ENCODE data around the gene TTC21B.

The TTC21B gene

DNA sequence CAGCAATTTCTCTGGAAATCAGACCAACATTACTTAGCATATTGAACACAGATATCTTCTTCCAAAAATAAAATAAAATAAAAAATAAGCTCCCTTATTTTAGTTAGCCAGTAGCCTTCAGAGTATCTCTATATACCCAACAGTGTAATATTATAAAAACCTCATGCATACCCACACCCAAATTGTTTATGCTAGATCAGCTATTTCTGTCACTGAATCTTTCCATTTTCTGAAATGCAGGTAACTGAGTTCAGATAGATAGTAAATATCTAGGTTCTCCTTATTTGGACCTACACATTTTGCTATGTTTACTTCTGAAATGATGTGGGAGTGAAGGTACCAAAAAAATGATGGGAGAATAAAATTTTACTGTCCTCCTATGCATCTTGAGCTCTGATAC is 39.9 kb downstream of the TTC21B start:
- H3K36me3 ChIP-seq (ENCODE audit: control insufficient read depth, insufficient read depth, low read length) = no peaks in the 10 kb centered on the region

DNA sequence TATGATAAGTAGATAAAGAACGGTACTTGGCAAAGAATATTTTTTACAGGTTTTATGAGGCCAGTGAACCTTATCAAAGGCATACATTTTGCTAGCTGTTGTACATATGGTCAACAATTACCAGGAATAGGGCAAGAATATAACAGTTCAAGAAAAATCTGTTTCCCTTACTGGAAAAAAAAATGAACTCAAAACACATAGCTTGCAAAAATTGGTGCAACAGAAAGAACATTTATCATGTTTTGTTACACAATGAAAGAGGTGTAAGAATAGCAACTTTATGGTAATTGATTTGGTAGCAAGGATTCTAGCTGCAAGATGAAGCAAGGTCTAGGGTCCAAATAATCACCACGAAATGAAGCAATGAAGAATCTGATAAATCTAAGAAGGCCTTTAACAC is 41.6 kb downstream of the TTC21B start:
- Histone ChIP-seq H3K79me2 (ENCODE audit: control insufficient read depth, insufficient read depth, low read length) (no peaks in the 10 kb centered on the region), H4K8ac (ENCODE audit: low read depth, low read length) (no peak overlapping the region), H2BK120ac (ENCODE audit: low read depth, low read length) (no peak overlapping the region), H4K5ac (ENCODE audit: low read length) (no peak overlapping the region), H3K4me2 (ENCODE audit: low read length) (no peak overlapping the region), H3K27me3 (ENCODE audit: insufficient read depth, low read length, poor library complexity) (no peaks in the 10 kb centered on the region), H2BK5ac (ENCODE audit: low read length) (no peak overlapping the region), H3K79me1 (ENCODE audit: low read length) (no peaks in the 10 kb centered on the region), H2AK5ac (ENCODE audit: low read length) (no peak overlapping the region), H3K4me1 (ENCODE audit: control insufficient read depth, low read depth, low read length) (no peaks in the 10 kb centered on the region), H2BK15ac (replicated peaks; ENCODE audit: low read depth) (no peak overlapping the region), H3K36me3 (ENCODE audit: control insufficient read depth, insufficient read depth, low read length) (no peaks in the 10 kb centered on the region), H3K56ac (ENCODE audit: low read length) (no peak overlapping the region), H3K18ac (ENCODE audit: low read length) (no peak overlapping the region), H3K4ac (ENCODE audit: low read depth, low read length) (no peak overlapping the region), H3K23ac (ENCODE audit: low read length) (no peak overlapping the region), H3K9ac (ENCODE audit: low read length) (no peak overlapping the region), H3K4me3 (ENCODE audit: low read length) (no peak overlapping the region), H3K27ac (ENCODE audit: low read depth, low read length) (no peak overlapping the region)
- no peak for DNase-seq
- no CpG with 5 or more reads among the region's 2 CpGs for WGBS (ENCODE audit: extremely low coverage, insufficient coverage, low lambda C conversion rate)

More for the DNA sequence above, 39.9 kb downstream of the TTC21B start:
- DNase-seq = no peak
- no peaks in the 10 kb centered on the region for H3K79me1 ChIP-seq (ENCODE audit: low read length)
- no peaks in the 10 kb centered on the region for H3K27me3 ChIP-seq (ENCODE audit: insufficient read depth, low read length, poor library complexity)
- no peak overlapping the region for H3K23ac ChIP-seq (ENCODE audit: low read length)
- no peak overlapping the region for H3K27ac ChIP-seq (ENCODE audit: low read depth, low read length)
- no peak overlapping the region for H3K9ac ChIP-seq (ENCODE audit: low read length)
- no peak overlapping the region for H2BK15ac ChIP-seq (replicated peaks; ENCODE audit: low read depth)
- no peaks in the 10 kb centered on the region for H3K4me1 ChIP-seq (ENCODE audit: control insufficient read depth, low read depth, low read length)
- H2BK5ac ChIP-seq (ENCODE audit: low read length) = no peak overlapping the region
- no peak overlapping the region for H2AK5ac ChIP-seq (ENCODE audit: low read length)
- H4K8ac ChIP-seq (ENCODE audit: low read depth, low read length) = no peak overlapping the region
- H3K4me3 ChIP-seq (ENCODE audit: low read length) = no peak overlapping the region
- H3K79me2 ChIP-seq (ENCODE audit: control insufficient read depth, insufficient read depth, low read length) = no peaks in the 10 kb centered on the region
- H3K4me2 ChIP-seq (ENCODE audit: low read length) = no peak overlapping the region
- H3K4ac ChIP-seq (ENCODE audit: low read depth, low read length) = no peak overlapping the region
- H4K5ac ChIP-seq (ENCODE audit: low read length) = no peak overlapping the region
- H3K18ac ChIP-seq (ENCODE audit: low read length) = no peak overlapping the region
- no peak overlapping the region for H2BK120ac ChIP-seq (ENCODE audit: low read depth, low read length)
- H3K56ac ChIP-seq (ENCODE audit: low read length) = no peak overlapping the region

DNA sequence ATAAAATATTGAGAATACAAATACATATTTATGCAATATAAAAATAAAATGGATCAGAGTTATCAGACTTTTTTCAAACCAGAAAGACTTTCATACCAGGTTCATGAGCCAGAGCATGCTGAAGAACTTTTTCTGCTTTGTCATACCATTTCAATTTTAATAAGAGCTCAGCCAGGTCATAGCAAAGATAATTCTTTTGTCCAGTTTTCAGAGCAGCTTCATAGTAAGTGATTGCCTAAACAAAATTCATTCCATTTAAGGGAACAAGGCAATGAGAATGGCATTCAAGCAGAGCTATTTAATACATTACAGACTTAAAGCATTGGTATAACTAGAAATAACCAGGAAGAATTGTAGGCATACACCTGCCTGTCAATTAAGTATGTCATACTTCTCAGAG is 42.3 kb downstream of the TTC21B start:
- no peak overlapping the region for H2BK15ac ChIP-seq (replicated peaks; ENCODE audit: low read depth)
- H2BK5ac ChIP-seq (ENCODE audit: low read length) = no peak overlapping the region
- no peak for DNase-seq
- no peak overlapping the region for H3K4me3 ChIP-seq (ENCODE audit: low read length)
- H3K36me3 ChIP-seq (ENCODE audit: control insufficient read depth, insufficient read depth, low read length) = no peaks in the 10 kb centered on the region
- H2AK5ac ChIP-seq (ENCODE audit: low read length) = no peak overlapping the region
- no peak overlapping the region for H3K4ac ChIP-seq (ENCODE audit: low read depth, low read length)
- no peak overlapping the region for H3K23ac ChIP-seq (ENCODE audit: low read length)
- H3K27ac ChIP-seq (ENCODE audit: low read depth, low read length) = no peak overlapping the region
- no peak overlapping the region for H3K9ac ChIP-seq (ENCODE audit: low read length)
- no peak overlapping the region for H4K5ac ChIP-seq (ENCODE audit: low read length)
- no peak overlapping the region for H3K4me2 ChIP-seq (ENCODE audit: low read length)
- no peak overlapping the region for H2BK120ac ChIP-seq (ENCODE audit: low read depth, low read length)
- H3K79me2 ChIP-seq (ENCODE audit: control insufficient read depth, insufficient read depth, low read length) = no peaks in the 10 kb centered on the region
- no peak overlapping the region for H3K56ac ChIP-seq (ENCODE audit: low read length)
- H3K18ac ChIP-seq (ENCODE audit: low read length) = no peak overlapping the region
- H3K79me1 ChIP-seq (ENCODE audit: low read length) = no peaks in the 10 kb centered on the region
- H4K8ac ChIP-seq (ENCODE audit: low read depth, low read length) = no peak overlapping the region
- no peaks in the 10 kb centered on the region for H3K27me3 ChIP-seq (ENCODE audit: insufficient read depth, low read length, poor library complexity)
- no peaks in the 10 kb centered on the region for H3K4me1 ChIP-seq (ENCODE audit: control insufficient read depth, low read depth, low read length)

DNA sequence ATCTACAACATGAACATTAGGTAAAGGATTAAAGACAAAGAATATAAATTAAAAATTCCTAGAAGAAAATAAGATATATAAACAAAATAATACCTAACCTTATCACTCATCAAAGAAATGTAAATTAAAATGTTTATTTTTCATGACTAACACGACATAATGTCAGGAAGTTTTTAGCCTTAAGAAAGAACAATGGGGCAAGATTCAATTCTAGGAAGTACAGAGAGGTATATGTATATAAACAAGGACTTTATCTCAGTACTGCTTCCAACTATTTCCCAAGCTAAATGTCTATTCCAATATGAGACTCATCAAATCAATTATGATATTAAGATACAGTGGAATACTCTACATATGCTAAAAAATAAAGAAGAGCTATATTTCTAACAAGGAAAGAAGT is 44.1 kb downstream of the TTC21B start:
- WGBS (ENCODE audit: extremely low coverage, insufficient coverage, low lambda C conversion rate) = no CpG with 5 or more reads among the region's 1 CpG
- H2BK5ac ChIP-seq (ENCODE audit: low read length) = no peak overlapping the region
- no peaks in the 10 kb centered on the region for H3K79me1 ChIP-seq (ENCODE audit: low read length)
- no peak for DNase-seq
- no peaks in the 10 kb centered on the region for H3K27me3 ChIP-seq (ENCODE audit: insufficient read depth, low read length, poor library complexity)
- H3K9ac ChIP-seq (ENCODE audit: low read length) = no peak overlapping the region
- H3K18ac ChIP-seq (ENCODE audit: low read length) = no peak overlapping the region
- no peak overlapping the region for H3K4me2 ChIP-seq (ENCODE audit: low read length)
- H3K36me3 ChIP-seq (ENCODE audit: control insufficient read depth, insufficient read depth, low read length) = no peaks in the 10 kb centered on the region
- H3K4me3 ChIP-seq (ENCODE audit: low read length) = no peak overlapping the region
- H3K27ac ChIP-seq (ENCODE audit: low read depth, low read length) = no peak overlapping the region
- H3K4me1 ChIP-seq (ENCODE audit: control insufficient read depth, low read depth, low read length) = no peaks in the 10 kb centered on the region
- H4K8ac ChIP-seq (ENCODE audit: low read depth, low read length) = no peak overlapping the region
- H2BK120ac ChIP-seq (ENCODE audit: low read depth, low read length) = no peak overlapping the region
- no peak overlapping the region for H3K56ac ChIP-seq (ENCODE audit: low read length)
- H3K4ac ChIP-seq (ENCODE audit: low read depth, low read length) = no peak overlapping the region
- no peak overlapping the region for H2AK5ac ChIP-seq (ENCODE audit: low read length)
- no peak overlapping the region for H4K5ac ChIP-seq (ENCODE audit: low read length)
- H3K79me2 ChIP-seq (ENCODE audit: control insufficient read depth, insufficient read depth, low read length) = no peaks in the 10 kb centered on the region
- no peak overlapping the region for H3K23ac ChIP-seq (ENCODE audit: low read length)
- H2BK15ac ChIP-seq (replicated peaks; ENCODE audit: low read depth) = no peak overlapping the region

DNA sequence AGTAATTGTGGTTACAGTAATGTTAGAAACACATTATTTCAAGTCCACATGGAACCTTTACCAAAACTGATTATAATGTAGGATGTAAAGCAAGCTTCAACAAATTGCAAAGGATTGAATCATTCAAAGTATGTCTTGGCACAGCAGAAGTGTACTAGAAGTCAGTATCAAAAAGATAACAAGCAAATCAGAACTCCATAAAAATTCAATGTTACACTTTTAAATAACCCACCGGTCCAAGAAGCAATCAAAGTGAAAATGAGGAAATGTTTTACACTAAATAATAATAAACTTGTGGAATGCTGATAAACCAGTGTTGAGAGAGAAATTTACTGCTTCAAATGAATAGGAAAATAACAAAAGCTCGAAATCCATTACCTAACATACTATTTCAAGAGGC is 47.7 kb downstream of the TTC21B start:
- Histone ChIP-seq H3K79me2 (ENCODE audit: control insufficient read depth, insufficient read depth, low read length) (no peaks in the 10 kb centered on the region), H3K56ac (ENCODE audit: low read length) (no peak overlapping the region), H3K4me1 (ENCODE audit: control insufficient read depth, low read depth, low read length) (no peaks in the 10 kb centered on the region), H2AK5ac (ENCODE audit: low read length) (no peak overlapping the region), H3K36me3 (ENCODE audit: control insufficient read depth, insufficient read depth, low read length) (no peaks in the 10 kb centered on the region), H2BK15ac (replicated peaks; ENCODE audit: low read depth) (no peak overlapping the region), H4K5ac (ENCODE audit: low read length) (no peak overlapping the region), H3K4me3 (ENCODE audit: low read length) (no peak overlapping the region), H2BK120ac (ENCODE audit: low read depth, low read length) (no peak overlapping the region), H3K23ac (ENCODE audit: low read length) (no peak overlapping the region), H3K9ac (ENCODE audit: low read length) (no peak overlapping the region), H2BK5ac (ENCODE audit: low read length) (no peak overlapping the region), H3K18ac (ENCODE audit: low read length) (no peak overlapping the region), H3K27me3 (ENCODE audit: insufficient read depth, low read length, poor library complexity) (no peaks in the 10 kb centered on the region), H3K79me1 (ENCODE audit: low read length) (no peaks in the 10 kb centered on the region), H3K27ac (ENCODE audit: low read depth, low read length) (no peak overlapping the region), H3K4ac (ENCODE audit: low read depth, low read length) (no peak overlapping the region), H3K4me2 (ENCODE audit: low read length) (no peak overlapping the region), H4K8ac (ENCODE audit: low read depth, low read length) (no peak overlapping the region)
- no peak for DNase-seq
- WGBS (ENCODE audit: extremely low coverage, insufficient coverage, low lambda C conversion rate) = no CpG with 5 or more reads among the region's 2 CpGs

DNA sequence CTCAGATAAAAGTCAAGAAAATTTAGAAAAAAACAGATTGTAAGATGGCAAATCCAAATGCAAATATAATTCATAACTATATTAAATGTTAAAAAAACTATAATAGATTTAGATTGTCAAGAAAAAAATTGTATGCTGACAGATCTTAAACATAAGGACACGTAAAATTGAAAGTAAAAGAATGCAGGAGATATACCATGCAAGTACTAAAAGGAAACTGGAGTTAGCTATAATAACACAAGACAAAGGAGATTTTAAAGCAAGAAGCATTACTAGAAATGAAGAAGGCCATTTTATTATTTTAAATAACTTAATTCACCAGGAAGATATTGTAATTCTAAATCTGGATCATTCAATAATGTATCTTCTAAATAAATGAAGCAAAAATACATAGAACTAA is 48.3 kb downstream of the TTC21B start:
- DNase-seq = no peak
- no peak overlapping the region for H3K9ac ChIP-seq (ENCODE audit: low read length)
- H3K36me3 ChIP-seq (ENCODE audit: control insufficient read depth, insufficient read depth, low read length) = no peaks in the 10 kb centered on the region

More for the DNA sequence above, 48.3 kb downstream of the TTC21B start:
- Histone ChIP-seq H3K27ac (ENCODE audit: low read depth, low read length) (no peak overlapping the region), H4K5ac (ENCODE audit: low read length) (no peak overlapping the region), H3K4me2 (ENCODE audit: low read length) (no peak overlapping the region), H3K56ac (ENCODE audit: low read length) (no peak overlapping the region), H3K27me3 (ENCODE audit: insufficient read depth, low read length, poor library complexity) (no peaks in the 10 kb centered on the region), H2BK5ac (ENCODE audit: low read length) (no peak overlapping the region), H3K79me2 (ENCODE audit: control insufficient read depth, insufficient read depth, low read length) (no peaks in the 10 kb centered on the region), H2BK15ac (replicated peaks; ENCODE audit: low read depth) (no peak overlapping the region), H3K4me1 (ENCODE audit: control insufficient read depth, low read depth, low read length) (no peaks in the 10 kb centered on the region), H3K4me3 (ENCODE audit: low read length) (no peak overlapping the region), H2BK120ac (ENCODE audit: low read depth, low read length) (no peak overlapping the region), H2AK5ac (ENCODE audit: low read length) (no peak overlapping the region), H4K8ac (ENCODE audit: low read depth, low read length) (no peak overlapping the region), H3K79me1 (ENCODE audit: low read length) (no peaks in the 10 kb centered on the region), H3K4ac (ENCODE audit: low read depth, low read length) (no peak overlapping the region), H3K23ac (ENCODE audit: low read length) (no peak overlapping the region), H3K18ac (ENCODE audit: low read length) (no peak overlapping the region)
- WGBS (ENCODE audit: extremely low coverage, insufficient coverage, low lambda C conversion rate) = no CpG with 5 or more reads among the region's 1 CpG

Data from mesendoderm (in vitro differentiated cells).